K562 (cell line): ENCODE data around the gene CTSF. TPM values are rescaled to one million over a fixed set of nuclear protein-coding genes. Genes with fewer than 3 reads are reported as not detected.

Experiments used
- BHLHE40 ChIP-seq: IDR thresholded peaks from 2 replicates; pipeline ENCODE4 v1.6.1; 2011; ENCODE audit warnings: low read length, improper control_type of control experiment
- CAMTA2 ChIP-seq: fragments of 250-450 bp; sonication (Bioruptor Pico); conservative IDR thresholded peaks from 2 replicates; pipeline ENCODE4 v1.5.1; 2022
- DNMT1 ChIP-seq: fragments of 450-650 bp; IDR thresholded peaks from 2 replicates; pipeline ENCODE4 v1.6.1; 2016; ENCODE audit warnings: antibody characterized with exemption, mild to moderate bottlenecking
- GABPA ChIP-seq: fragments of 200-800 bp; sonication (Bioruptor generic); conservative IDR thresholded peaks from 2 replicates; pipeline ENCODE4 v1.6.1; 2016; ENCODE audit warnings: low read depth, missing genetic modification characterization, missing compliant biosample characterization
- HCFC1 ChIP-seq: IDR thresholded peaks from 2 replicates; pipeline ENCODE4 v1.6.1; 2012; ENCODE audit warnings: low read depth, low read length, improper control_type of control experiment
- HDAC8 ChIP-seq: fragments of 450-650 bp; IDR thresholded peaks from 2 replicates; pipeline ENCODE4 v1.6.1; 2016; ENCODE audit warnings: mild to moderate bottlenecking, missing genetic modification characterization, moderate library complexity, missing compliant biosample characterization
- HLTF ChIP-seq: fragments of 450-650 bp; IDR thresholded peaks from 2 replicates; pipeline ENCODE4 v1.6.1; 2016
- HSF4 ChIP-seq: fragments of 250-450 bp; sonication (Bioruptor Pico); IDR thresholded peaks from 2 replicates; pipeline ENCODE4 v2.1.2; 2022; ENCODE audit warnings: mild to moderate bottlenecking, moderate library complexity, borderline replicate concordance
- JUNB ChIP-seq: fragments of 450-650 bp; formaldehyde crosslinking; conservative IDR thresholded peaks from 2 replicates; pipeline ENCODE4 v1.4.0; 2020; ENCODE audit warnings: mild to moderate bottlenecking
- L3MBTL2 ChIP-seq: fragments of 450-650 bp; IDR thresholded peaks from 2 replicates; pipeline ENCODE4 v1.6.1; 2016; ENCODE audit warnings: mild to moderate bottlenecking, moderate library complexity
- NCOA1 ChIP-seq: fragments of 450-650 bp; IDR thresholded peaks from 2 replicates; pipeline ENCODE4 v1.6.1; 2016; ENCODE audit warnings: low read depth
- NFIC ChIP-seq: fragments of 450-650 bp; IDR thresholded peaks from 2 replicates; pipeline ENCODE4 v1.6.1; 2017; ENCODE audit warnings: mild to moderate bottlenecking, inconsistent platforms
- NONO ChIP-seq, 2 experiments: fragments of 200-400 bp in 1 of 2; fragments of 450-650 bp in 1 of 2; formaldehyde crosslinking in 1 of 2; IDR thresholded peaks; 2 replicates each; pipeline ENCODE4 v1.6.1; 2017; ENCODE audit warnings: low read depth in 2 of 2, mild to moderate bottlenecking in 2 of 2, moderate library complexity in 2 of 2, low read length in 1 of 2
- PCBP2 ChIP-seq: fragments of 200-400 bp; formaldehyde crosslinking; IDR thresholded peaks from 2 replicates; pipeline ENCODE4 v1.6.1; 2018; ENCODE audit warnings: low read length, low read depth, mild to moderate bottlenecking, moderate library complexity; ENCODE audit not compliant: poor library complexity, severe bottlenecking
- POLR2G ChIP-seq: fragments of 200-400 bp; formaldehyde crosslinking; IDR thresholded peaks from 2 replicates; pipeline ENCODE4 v1.6.1; 2017; ENCODE audit warnings: low read depth, mild to moderate bottlenecking, antibody characterized with exemption, low read length, moderate library complexity
- PTBP1 ChIP-seq: fragments of 200-400 bp; formaldehyde crosslinking; IDR thresholded peaks from 2 replicates; pipeline ENCODE4 v1.6.1; 2017; ENCODE audit warnings: low read depth, low read length
- SMC3 ChIP-seq: conservative IDR thresholded peaks from 2 replicates; pipeline ENCODE4 v1.6.1; 2011; ENCODE audit warnings: low read depth, low read length, improper control_type of control experiment; ENCODE audit not compliant: insufficient read depth
- YBX1 ChIP-seq: fragments of 450-650 bp; IDR thresholded peaks from 2 replicates; pipeline ENCODE4 v1.7.1; 2016; ENCODE audit warnings: mild to moderate bottlenecking
- ZFX ChIP-seq: sonication (generic); formaldehyde crosslinking; IDR thresholded peaks from 2 replicates; pipeline ENCODE4 v1.8.0; 2022; ENCODE audit warnings: mild to moderate bottlenecking, missing genetic modification reagents, moderate library complexity
- ZNF197 ChIP-seq: fragments of 200-800 bp; sonication (Bioruptor generic); IDR thresholded peaks from 2 replicates; pipeline ENCODE4 v1.6.1; 2016; ENCODE audit warnings: low read depth, missing genetic modification characterization, missing compliant biosample characterization
- ZNF316 ChIP-seq: fragments of 450-650 bp; IDR thresholded peaks from 2 replicates; pipeline ENCODE4 v1.6.1; 2016
- ZSCAN32 ChIP-seq: fragments of 450-650 bp; formaldehyde crosslinking; IDR thresholded peaks from 2 replicates; pipeline ENCODE4 v1.4.0; 2020; ENCODE audit warnings: mild to moderate bottlenecking, moderate library complexity
- polyA plus RNA-seq, 8 experiments: library from polyadenylated mRNA; depleted of rRNA in 4 of 8; stranded (reverse) in 5 of 8; unstranded in 3 of 8; fragments of >200 nt; fragmentation: Nextera tagmentation in 2 of 8; fragmentation: Illumina TruSeq in 1 of 8; extraction: Ambion mirVana in 2 of 8; extraction: Trizol in 1 of 8; gene quantifications; 2 replicates each; pipeline versions ENCODE4 v1.2.1 to v1.2.3, GENCODE V29; 2011 to 2014; ENCODE audit warnings: inconsistent platforms in 1 of 8, missing spikeins in 1 of 8
- total RNA-seq, 7 experiments: library from RNA; depleted of rRNA in 6 of 7; stranded (reverse); fragments of >200 nt in 6 of 7; fragmentation: Illumina TruSeq in 2 of 7; extraction: Trizol in 2 of 7; gene quantifications; 2 replicates each; pipeline versions ENCODE4 v1.2.1 to v1.2.3, GENCODE V29; 2011 to 2021; ENCODE audit warnings: low replicate concordance in 1 of 7
- TF ChIP-seq, protein P1 (sequence below): fragments of 450-650 bp; IDR thresholded peaks from one replicate; pipeline ENCODE4 v1.6.1; 2018; ENCODE audit warnings: mild to moderate bottlenecking, moderate library complexity; ENCODE audit not compliant: partially characterized antibody
- TF ChIP-seq, protein P2 (sequence below): fragments of 450-650 bp; IDR thresholded peaks from 2 replicates; pipeline ENCODE4 v1.7.1; 2018; ENCODE audit warnings: mild to moderate bottlenecking, low read depth; ENCODE audit not compliant: partially characterized antibody
- TF ChIP-seq, protein P3 (sequence below): fragments of 250-450 bp; sonication (Bioruptor Pico); IDR thresholded peaks from 2 replicates; pipeline ENCODE4 v1.4.0; 2020; ENCODE audit warnings: mild to moderate bottlenecking

CTSF gene
- total and polyA plus RNA-seq, 9 of the 15 experiments (the other 6 are each of a cell fraction or from before 2014, with no cell fraction given): 0.41 to 10.5 (median 3.8) TPM

DNA sequence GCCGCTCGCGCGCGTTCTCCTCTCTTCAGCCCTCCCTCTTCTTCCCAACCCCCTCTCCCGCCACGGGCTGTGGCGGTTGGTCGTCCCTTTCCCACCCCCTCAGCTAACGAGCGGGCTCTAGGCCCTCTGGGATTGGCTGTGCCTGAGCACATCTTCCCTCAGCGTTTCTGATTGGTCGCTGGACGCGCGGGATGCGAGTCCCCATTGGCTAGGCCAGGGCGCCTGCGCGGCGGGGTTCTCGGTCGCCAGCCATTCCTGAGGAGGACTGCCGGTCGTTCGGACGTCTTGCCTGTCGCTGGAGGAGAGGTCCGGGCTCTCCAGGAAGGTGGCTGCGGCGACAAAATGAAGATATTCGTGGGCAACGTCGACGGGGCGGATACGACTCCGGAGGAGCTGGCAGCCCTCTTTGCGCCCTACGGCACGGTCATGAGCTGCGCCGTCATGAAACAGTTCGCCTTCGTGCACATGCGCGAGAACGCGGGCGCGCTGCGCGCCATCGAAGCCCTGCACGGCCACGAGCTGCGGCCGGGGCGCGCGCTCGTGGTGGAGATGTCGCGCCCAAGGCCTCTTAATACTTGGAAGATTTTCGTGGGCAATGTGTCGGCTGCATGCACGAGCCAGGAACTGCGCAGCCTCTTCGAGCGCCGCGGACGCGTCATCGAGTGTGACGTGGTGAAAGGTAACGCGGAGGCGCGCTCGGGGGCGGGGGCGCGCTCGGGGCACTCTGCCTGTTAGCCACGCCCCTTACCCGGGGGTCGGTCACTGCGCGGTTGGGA is 48.2 kb upstream of the CTSF start, which contains the start of gene RBM14 (continued):
- TF ChIP-seq ZNF197: peak; percentile 93; the same call in 1 of the 2 replicates
- 0 out of 4 replicates have a peak, but pooled peaks of 1 of the 2 experiments have one; percentile 47 for TF ChIP-seq NONO (IDR thresholded peaks at IDR 0.05; ENCODE audit: low read depth in 2 of 2, low read length in 1 of 2)
- TF ChIP-seq, protein P1, sequence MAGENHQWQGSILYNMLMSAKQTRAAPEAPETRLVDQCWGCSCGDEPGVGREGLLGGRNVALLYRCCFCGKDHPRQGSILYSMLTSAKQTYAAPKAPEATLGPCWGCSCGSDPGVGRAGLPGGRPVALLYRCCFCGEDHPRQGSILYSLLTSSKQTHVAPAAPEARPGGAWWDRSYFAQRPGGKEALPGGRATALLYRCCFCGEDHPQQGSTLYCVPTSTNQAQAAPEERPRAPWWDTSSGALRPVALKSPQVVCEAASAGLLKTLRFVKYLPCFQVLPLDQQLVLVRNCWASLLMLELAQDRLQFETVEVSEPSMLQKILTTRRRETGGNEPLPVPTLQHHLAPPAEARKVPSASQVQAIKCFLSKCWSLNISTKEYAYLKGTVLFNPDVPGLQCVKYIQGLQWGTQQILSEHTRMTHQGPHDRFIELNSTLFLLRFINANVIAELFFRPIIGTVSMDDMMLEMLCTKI: no peak
- TF ChIP-seq HSF4 (CRISPR knock-in tag): no peak
- TF ChIP-seq, protein P2, sequence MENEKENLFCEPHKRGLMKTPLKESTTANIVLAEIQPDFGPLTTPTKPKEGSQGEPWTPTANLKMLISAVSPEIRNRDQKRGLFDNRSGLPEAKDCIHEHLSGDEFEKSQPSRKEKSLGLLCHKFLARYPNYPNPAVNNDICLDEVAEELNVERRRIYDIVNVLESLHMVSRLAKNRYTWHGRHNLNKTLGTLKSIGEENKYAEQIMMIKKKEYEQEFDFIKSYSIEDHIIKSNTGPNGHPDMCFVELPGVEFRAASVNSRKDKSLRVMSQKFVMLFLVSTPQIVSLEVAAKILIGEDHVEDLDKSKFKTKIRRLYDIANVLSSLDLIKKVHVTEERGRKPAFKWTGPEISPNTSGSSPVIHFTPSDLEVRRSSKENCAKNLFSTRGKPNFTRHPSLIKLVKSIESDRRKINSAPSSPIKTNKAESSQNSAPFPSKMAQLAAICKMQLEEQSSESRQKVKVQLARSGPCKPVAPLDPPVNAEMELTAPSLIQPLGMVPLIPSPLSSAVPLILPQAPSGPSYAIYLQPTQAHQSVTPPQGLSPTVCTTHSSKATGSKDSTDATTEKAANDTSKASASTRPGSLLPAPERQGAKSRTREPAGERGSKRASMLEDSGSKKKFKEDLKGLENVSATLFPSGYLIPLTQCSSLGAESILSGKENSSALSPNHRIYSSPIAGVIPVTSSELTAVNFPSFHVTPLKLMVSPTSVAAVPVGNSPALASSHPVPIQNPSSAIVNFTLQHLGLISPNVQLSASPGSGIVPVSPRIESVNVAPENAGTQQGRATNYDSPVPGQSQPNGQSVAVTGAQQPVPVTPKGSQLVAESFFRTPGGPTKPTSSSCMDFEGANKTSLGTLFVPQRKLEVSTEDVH: peak; percentile 78
- no peak for TF ChIP-seq CAMTA2 (CRISPR knock-in tag)
- TF ChIP-seq HCFC1: no peak; the same call in 1 of the 2 replicates
- TF ChIP-seq NCOA1: no peak
- peak; percentile 100 for TF ChIP-seq POLR2G
- peak; percentile 92 for TF ChIP-seq L3MBTL2
- TF ChIP-seq DNMT1: no peak
- TF ChIP-seq NFIC: peak; percentile 64; the same call in 1 of the 2 replicates
- TF ChIP-seq HLTF: no peak
- TF ChIP-seq ZNF316: 0 out of 2 replicates have a peak, but pooled peaks have one; percentile 8
- TF ChIP-seq, protein P3, sequence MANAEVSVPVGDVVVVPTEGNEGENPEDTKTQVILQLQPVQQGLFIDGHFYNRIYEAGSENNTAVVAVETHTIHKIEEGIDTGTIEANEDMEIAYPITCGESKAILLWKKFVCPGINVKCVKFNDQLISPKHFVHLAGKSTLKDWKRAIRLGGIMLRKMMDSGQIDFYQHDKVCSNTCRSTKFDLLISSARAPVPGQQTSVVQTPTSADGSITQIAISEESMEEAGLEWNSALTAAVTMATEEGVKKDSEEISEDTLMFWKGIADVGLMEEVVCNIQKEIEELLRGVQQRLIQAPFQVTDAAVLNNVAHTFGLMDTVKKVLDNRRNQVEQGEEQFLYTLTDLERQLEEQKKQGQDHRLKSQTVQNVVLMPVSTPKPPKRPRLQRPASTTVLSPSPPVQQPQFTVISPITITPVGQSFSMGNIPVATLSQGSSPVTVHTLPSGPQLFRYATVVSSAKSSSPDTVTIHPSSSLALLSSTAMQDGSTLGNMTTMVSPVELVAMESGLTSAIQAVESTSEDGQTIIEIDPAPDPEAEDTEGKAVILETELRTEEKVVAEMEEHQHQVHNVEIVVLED: no peak; the same call in 1 of the 2 replicates
- 0 out of 2 replicates have a peak, but pooled peaks have one; percentile 48 for TF ChIP-seq GABPA (tag)
- TF ChIP-seq ZFX (CRISPR knock-in tag): peak; percentile 75
- TF ChIP-seq JUNB (CRISPR knock-in tag): no peak
- no peak for TF ChIP-seq YBX1
- TF ChIP-seq HDAC8 (tag): peak; percentile 78
- no peak for TF ChIP-seq SMC3
- peak; percentile 31 for TF ChIP-seq BHLHE40
- no peak for TF ChIP-seq ZSCAN32 (CRISPR knock-in tag)
- no peak for TF ChIP-seq PCBP2
- no peak for TF ChIP-seq PTBP1
